Measurements from ENCODE around the gene SFXN2.

The SFXN2 gene

DNA sequence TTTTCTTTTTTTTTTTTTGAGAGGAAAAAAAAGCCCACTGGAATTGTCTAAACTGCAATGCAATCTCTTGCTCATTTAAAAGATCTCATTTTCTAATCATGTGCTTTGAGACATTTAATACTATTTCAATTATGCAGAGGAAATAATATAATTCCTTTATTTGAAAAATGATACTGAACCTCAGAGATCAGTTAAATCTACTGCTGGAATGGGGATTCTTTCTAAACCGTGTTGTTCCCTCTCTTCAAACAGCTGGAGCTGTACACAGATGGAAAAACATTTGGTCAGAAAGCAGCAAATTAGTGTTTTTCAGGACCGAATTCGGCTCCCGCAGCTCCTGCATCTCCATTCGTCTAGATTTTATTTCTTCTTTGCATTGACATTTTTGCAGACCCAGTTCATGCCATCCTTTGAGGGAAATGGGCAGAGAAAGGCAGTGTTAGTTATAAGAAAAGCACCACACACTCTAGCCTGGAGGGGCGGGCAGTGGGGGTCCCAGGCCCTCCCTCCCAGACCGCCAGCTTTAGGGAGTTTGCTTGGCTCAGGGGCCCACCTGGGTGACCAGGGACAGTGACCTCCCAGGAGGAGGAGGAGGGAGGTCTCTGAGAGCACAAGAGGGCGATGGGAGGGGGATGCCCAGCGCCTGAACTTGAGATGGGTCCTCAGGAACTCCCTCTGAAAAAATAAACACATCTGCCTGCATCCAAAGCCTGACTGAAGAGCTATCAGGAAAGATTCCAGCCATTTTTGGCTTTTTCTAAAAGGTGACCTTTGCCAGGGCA lies 37.7 kb upstream of the SFXN2 start:
- DNase-seq (ENCODE audit: low read depth): no peak
- no peak overlapping the region for H3K4me3 ChIP-seq (ENCODE audit: low read length)
- TF ChIP-seq, protein P1, sequence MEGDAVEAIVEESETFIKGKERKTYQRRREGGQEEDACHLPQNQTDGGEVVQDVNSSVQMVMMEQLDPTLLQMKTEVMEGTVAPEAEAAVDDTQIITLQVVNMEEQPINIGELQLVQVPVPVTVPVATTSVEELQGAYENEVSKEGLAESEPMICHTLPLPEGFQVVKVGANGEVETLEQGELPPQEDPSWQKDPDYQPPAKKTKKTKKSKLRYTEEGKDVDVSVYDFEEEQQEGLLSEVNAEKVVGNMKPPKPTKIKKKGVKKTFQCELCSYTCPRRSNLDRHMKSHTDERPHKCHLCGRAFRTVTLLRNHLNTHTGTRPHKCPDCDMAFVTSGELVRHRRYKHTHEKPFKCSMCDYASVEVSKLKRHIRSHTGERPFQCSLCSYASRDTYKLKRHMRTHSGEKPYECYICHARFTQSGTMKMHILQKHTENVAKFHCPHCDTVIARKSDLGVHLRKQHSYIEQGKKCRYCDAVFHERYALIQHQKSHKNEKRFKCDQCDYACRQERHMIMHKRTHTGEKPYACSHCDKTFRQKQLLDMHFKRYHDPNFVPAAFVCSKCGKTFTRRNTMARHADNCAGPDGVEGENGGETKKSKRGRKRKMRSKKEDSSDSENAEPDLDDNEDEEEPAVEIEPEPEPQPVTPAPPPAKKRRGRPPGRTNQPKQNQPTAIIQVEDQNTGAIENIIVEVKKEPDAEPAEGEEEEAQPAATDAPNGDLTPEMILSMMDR (conservative IDR thresholded peaks at IDR 0.05; ENCODE audit: low read depth, low read length): no peak

DNA sequence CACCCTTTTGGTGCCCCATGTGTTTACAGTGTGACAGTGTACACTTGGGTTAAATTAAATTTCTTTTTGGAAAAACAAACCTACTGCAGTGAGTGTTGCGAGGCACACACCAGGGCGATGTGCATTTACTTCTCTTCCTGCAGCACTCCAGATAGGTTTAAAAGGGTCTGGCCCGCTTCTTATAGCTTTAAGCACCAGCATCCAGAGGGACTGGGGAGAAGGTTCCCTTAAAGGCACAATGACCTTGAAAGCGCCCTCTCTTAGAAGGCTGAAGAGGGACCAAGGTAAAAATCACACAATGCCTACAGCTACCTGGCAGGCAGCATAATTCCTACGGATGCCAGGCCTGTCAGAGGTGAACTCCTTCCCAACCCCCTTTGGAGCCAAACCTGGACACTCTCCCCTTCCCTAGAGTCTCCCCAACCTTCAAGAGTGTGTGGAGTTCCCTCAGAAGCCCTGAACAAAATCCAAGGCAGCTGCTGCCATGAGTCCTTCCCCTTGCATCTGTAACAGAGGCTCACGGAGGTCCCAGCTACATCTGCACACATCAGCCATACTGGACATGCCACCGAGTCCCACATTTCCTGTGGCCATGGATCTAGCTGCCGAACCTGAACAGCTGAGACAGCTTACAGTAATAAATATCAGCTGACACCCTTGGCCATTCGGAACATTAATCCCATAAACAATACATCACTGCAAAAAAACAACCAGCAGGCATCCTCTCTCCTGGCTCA lies 36.9 kb upstream of the SFXN2 start:
- no peak overlapping the region for H3K4me3 ChIP-seq (ENCODE audit: low read length)
- DNase-seq (ENCODE audit: low read depth): no peak
- TF ChIP-seq, protein P1 (conservative IDR thresholded peaks at IDR 0.05; ENCODE audit: low read depth, low read length): no peak

DNA sequence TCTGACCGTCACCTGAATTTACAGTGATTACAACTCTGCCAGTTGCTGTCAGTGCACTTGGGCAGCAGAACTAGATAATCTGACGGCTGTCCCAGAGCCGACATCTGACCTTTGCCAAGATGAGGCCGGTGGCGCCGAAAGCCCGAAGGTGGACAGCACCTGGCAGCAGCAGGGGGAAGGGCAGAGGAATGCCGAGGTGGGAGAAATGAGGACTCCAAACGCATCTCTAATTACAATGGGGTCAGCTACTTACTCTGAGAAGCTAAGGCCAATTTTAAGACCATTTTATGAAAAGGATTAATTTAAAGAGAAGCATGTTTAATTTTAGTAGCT lies 36.4 kb upstream of the SFXN2 start:
- TF ChIP-seq, protein P1 (conservative IDR thresholded peaks at IDR 0.05; ENCODE audit: low read depth, low read length): no peak

DNA sequence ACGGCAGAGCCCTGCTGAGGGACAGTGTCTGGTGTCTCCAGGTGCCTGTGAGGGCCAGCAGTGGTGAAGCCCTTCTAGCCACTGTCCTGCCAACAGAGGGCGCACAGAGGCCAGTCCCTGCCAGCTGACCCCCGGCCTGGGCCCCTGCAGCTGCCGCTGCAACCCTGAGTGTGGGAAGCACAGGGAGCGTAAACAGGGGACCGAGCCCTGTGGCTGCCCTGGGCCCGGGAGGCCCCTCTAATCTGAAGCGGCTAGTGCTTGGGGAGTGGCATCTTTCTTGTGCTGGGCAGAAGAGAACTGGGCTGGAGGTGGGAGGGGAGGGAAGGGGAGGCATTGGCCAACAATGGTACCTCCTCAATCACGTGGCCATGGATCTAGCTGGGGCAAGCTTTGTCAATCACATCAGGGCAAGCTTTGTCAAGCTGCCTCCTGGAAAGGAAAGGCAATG lies 35.6 kb upstream of the SFXN2 start:
- TF ChIP-seq, protein P1 (conservative IDR thresholded peaks at IDR 0.05; ENCODE audit: low read depth, low read length): peak; percentile 89
- DNase-seq (ENCODE audit: low read depth): peak; percentile 22
- no peak overlapping the region for H3K4me3 ChIP-seq (ENCODE audit: low read length)

More for the DNA sequence above, 36.4 kb upstream of the SFXN2 start:
- no peak overlapping the region for H3K4me3 ChIP-seq (ENCODE audit: low read length)
- no peak for DNase-seq (ENCODE audit: low read depth)

DNA sequence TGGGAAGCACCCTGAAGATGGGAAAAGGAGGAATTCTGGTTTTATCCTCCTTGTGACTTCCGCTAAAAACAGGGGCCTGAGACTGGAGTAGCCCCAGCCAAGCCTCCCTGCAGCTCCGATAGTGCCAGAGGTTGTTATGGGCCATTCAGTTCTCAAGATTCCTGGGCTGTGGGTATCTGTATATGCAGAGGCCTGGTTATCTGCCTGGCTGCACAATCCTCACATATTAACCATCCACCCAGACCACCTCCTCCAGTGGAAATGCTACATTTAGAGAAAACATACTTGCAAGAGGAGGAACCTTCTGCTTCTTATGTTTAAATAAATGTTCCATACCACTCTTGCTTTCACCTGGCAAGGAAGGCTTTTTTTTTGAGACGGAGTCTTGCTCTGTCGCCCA lies 34.8 kb upstream of the SFXN2 start:
- no peak overlapping the region for H3K4me3 ChIP-seq (ENCODE audit: low read length)
- TF ChIP-seq, protein P1 (conservative IDR thresholded peaks at IDR 0.05; ENCODE audit: low read depth, low read length): no peak
- DNase-seq (ENCODE audit: low read depth): no peak

DNA sequence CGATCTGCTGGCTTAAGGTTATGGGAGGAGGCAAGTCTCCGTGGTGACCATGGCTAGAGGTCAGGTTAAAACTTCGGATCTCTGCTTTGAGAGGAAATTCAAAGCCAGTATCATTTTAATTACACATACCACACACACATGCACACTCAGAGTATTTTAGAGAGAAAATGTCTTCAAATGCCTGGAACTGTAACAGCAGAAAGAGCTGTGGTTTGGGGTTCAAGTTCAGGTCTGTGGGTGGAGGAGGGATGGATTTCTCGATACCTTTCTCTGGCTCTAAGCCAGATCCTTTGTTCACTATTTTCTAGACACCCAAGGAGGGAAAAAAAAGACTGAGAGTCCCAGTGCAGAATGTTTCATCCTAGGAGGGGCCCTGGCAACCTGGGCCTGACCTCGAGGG lies 32.7 kb upstream of the SFXN2 start:
- TF ChIP-seq, protein P1 (conservative IDR thresholded peaks at IDR 0.05; ENCODE audit: low read depth, low read length): no peak
- no peak overlapping the region for H3K4me3 ChIP-seq (ENCODE audit: low read length)
- DNase-seq (ENCODE audit: low read depth): no peak

DNA sequence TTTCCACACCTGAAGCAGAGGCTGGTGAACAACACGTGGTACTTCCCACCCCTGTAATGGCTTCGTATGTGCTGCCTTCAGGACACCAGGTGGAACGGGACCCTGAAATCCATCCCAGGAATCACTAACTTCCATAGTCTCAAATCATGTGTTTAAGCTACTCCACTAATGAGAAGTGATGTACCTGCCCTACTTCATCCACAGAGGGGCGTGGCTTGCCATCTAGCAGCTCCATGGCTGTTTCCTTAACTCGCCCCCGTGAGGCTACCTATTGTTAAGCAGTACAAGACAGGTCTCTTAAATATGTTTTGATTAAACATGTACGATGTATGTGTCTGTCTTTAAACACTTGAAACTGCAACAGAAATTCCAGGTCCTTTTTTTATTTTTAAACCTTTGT lies 32.0 kb upstream of the SFXN2 start:
- TF ChIP-seq, protein P1 (conservative IDR thresholded peaks at IDR 0.05; ENCODE audit: low read depth, low read length): no peak

More for the DNA sequence above, 32.0 kb upstream of the SFXN2 start:
- H3K4me3 ChIP-seq (ENCODE audit: low read length): no peak overlapping the region
- DNase-seq (ENCODE audit: low read depth): no peak

All from retinal pigment epithelial cell (primary cell).